GM12801 (cell line): ENCODE data around the gene ANK2.

Source experiments
- TF ChIP-seq, protein P1 (sequence below): IDR thresholded peaks from one replicate; pipeline ENCODE4 v1.5.1; 2011; ENCODE audit warnings: control low read depth; ENCODE audit not compliant: insufficient read length; ENCODE audit errors: extremely low read depth

ANK2 gene

DNA sequence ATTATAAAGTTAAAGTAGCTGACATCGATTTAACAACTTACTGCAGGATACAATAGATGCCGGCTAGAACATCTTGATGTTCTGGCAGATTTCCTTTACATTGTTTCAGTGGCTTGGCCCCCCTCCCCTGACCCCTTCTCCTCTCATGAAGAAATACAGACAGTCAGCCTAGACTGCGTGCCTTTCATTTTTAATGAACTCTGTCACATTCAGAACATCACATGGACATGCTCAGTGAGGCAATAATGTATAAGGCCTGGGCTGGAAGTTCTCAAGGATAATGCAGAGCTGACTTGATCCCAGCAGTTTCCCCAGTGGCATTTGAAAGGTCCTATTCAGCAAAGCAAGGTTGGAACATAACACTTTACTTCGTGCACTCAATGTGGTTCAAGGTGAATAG is 239.2 kb downstream of the ANK2 start:
- TF ChIP-seq, protein P1, sequence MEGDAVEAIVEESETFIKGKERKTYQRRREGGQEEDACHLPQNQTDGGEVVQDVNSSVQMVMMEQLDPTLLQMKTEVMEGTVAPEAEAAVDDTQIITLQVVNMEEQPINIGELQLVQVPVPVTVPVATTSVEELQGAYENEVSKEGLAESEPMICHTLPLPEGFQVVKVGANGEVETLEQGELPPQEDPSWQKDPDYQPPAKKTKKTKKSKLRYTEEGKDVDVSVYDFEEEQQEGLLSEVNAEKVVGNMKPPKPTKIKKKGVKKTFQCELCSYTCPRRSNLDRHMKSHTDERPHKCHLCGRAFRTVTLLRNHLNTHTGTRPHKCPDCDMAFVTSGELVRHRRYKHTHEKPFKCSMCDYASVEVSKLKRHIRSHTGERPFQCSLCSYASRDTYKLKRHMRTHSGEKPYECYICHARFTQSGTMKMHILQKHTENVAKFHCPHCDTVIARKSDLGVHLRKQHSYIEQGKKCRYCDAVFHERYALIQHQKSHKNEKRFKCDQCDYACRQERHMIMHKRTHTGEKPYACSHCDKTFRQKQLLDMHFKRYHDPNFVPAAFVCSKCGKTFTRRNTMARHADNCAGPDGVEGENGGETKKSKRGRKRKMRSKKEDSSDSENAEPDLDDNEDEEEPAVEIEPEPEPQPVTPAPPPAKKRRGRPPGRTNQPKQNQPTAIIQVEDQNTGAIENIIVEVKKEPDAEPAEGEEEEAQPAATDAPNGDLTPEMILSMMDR = no peak

DNA sequence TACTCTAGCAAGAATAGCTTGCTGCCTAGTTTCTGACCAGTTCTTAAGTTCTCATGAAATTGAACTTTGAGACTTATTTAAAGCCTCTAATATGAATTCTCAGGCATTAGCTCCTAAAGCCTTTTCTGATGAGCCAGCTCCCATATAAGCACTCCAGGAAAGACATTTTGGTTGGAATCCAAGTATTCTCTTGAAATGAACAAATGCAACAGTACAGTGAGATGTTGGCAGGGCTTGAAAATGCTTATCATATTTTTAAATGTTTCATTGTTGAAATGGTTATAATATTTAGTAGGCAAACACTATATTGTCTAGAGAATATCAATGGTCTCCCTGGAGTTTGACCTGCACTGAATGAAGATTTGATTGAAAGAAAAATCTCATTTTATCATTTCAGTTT is 240.3 kb downstream of the ANK2 start:
- TF ChIP-seq, protein P1 = no peak

DNA sequence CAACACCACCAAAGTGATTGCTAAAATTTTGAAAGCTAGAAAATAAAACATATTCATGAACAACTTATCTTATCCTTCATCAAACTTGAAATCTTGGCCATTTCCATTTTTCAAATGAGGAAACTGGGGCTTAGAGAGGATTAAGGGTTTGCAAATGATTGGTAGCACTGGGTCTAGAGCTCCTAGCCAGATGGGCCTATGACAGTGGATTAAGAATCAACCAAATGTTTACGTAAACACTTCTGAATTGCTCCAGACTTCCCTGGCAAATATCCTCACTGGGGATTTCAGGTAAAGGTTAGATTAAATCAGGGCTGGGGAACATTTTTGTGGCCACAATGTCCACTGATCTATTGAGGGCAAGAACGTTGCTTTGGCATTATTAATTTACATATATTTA is 241.2 kb downstream of the ANK2 start:
- TF ChIP-seq, protein P1 = no peak

DNA sequence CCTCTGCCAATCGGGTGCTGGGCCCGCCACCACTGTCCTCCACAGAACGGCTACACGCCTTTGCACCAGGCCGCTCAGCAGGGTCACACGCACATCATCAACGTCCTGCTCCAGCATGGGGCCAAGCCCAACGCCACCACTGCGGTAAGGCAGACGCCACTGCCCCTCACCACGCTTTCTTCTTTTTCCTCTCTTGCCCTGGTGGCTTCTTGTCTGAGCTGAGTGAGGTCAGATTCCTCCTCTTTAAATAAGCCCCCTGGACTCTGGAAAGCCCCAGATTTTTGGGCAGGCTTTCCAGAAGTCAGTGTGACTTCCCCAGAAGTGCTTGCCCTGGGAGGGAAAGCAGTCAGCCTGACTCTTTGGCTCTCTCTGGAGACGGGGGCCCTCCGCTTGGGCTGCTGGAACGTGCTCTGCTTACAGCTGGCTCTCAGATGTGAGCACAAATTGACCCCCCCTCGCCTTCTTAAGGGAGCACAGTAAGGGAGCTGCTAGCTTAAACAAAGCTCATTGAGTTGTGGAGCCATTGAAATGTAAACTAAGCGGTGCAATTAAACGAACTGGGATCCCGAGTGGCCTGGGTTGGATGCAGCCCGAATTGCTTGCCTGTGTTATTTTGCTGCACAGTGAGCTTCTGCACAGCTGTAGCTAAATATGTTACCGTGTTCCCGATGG is 243.1 kb downstream of the ANK2 start:
- TF ChIP-seq, protein P1 = no peak

DNA sequence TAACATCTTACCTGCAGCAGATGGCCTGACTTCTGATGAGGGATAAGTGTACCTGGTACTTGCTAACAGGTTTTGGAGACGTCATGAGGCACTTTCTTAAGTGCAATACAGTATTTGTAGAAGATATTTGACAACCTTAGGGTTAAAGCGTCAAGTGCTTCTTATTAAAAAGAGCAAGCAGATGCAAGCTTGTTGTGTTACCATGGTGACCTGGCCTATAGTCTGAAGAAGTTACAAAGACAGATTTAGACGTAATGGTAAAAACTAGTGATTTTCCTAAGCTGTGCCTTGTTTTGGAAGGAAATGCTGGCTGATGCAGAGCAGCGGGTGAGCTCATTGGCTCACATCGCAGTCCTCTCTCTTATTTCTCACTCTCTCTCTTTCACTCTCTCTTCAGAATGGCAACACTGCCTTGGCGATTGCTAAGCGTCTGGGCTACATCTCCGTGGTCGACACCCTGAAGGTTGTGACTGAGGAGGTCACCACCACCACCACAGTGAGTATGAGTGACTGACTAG is 243.6 kb downstream of the ANK2 start:
- TF ChIP-seq, protein P1 = no peak

DNA sequence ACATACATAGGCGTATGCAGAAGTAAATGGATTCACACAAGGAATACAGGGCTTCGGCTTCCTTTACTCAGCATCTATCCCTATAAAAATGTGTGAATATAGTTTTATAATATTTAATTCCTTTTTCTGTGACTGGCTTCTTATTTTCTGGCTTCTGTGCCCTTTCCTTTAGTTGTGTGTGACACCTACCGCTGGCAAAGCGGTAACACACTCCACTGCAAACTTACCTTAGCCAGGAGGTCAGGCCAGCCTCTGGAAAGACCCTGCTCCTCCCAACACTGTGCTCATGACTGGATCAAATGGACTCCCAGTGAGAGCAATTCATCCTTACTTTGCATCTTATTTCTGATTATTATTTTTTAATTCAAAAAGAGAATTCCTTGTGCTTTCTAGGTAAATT is 244.2 kb downstream of the ANK2 start:
- TF ChIP-seq, protein P1 = no peak

DNA sequence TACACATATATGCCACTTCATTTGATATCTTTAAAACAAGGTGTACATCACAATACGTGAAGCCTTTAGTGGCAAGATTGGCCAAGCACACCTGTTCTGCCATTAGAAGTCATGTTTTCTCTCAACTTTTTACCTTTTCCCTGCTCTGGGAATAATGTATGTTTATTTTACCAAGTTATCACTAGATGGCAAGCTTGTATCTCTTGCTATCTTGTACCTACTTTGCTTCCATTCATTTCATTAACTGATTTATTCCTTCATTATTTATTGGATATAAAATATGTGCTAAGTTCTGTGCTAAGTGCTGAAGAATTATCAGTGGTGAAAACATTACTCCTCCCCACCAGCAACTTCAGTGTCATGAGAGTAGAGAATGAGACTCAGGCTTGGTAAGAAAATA is 245.5 kb downstream of the ANK2 start:
- TF ChIP-seq, protein P1 = no peak
